Activated CD8-positive, alpha-beta memory T cell treated with anti-CD3 and anti-CD28 coated beads, Interleukin-2, amount 50 U/mL, for 1 hour (primary cell): ENCODE measurements around the gene SHC2.

Experiments used
- DNase-seq: peaks from one replicate; pipeline ENCODE4 v3.0.0-alpha.2; 2020; ENCODE audit errors: extremely low read depth

The SHC2 gene, protein sequence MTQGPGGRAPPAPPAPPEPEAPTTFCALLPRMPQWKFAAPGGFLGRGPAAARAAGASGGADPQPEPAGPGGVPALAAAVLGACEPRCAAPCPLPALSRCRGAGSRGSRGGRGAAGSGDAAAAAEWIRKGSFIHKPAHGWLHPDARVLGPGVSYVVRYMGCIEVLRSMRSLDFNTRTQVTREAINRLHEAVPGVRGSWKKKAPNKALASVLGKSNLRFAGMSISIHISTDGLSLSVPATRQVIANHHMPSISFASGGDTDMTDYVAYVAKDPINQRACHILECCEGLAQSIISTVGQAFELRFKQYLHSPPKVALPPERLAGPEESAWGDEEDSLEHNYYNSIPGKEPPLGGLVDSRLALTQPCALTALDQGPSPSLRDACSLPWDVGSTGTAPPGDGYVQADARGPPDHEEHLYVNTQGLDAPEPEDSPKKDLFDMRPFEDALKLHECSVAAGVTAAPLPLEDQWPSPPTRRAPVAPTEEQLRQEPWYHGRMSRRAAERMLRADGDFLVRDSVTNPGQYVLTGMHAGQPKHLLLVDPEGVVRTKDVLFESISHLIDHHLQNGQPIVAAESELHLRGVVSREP

DNA sequence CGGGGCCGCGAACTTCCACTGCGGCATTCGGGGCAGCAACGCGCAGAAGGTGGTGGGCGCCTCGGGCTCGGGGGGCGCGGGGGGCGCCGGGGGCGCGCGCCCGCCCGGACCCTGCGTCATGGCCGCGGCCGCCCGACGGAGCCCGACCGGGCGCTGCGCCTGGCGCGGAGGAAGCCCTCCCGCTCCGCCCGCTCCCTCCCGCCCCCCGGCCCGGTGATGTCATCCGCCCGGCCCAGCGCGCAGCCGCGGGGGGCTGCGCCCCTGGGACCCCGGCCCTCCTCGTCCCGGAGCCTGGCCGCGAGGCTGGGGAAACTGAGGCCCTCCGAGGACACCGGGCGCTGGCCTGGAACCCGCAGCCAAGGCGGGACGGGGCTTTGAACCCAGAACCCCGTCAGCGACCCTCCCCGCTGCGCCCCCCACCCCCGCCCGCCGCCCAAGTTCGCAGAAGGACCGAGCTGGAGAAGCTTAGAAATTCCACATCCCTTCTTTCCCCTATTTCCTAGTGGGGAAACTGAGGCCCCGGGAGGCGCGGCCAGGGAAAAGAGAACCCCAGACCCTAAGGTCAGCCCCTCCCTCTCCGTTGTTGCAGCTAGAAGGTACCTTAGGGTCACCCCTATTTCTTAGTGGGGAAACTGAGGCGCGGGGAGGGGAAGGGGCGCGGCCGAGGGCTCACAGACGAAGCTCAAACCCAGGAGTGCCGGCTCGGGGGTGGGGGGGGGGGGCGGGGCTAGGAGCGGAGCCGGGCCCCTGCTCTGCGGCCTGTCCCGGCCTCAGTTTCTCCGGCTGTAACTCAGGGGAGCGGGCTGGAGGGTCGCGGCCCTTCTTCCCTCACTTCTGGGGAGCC, at the start of gene SHC2:
Gene SHC2 (minus strand): TSS at position 157 of the 844 bp plus-strand sequence. CDS start 37 bp downstream, at position 120.
- no peak for DNase-seq

DNA sequence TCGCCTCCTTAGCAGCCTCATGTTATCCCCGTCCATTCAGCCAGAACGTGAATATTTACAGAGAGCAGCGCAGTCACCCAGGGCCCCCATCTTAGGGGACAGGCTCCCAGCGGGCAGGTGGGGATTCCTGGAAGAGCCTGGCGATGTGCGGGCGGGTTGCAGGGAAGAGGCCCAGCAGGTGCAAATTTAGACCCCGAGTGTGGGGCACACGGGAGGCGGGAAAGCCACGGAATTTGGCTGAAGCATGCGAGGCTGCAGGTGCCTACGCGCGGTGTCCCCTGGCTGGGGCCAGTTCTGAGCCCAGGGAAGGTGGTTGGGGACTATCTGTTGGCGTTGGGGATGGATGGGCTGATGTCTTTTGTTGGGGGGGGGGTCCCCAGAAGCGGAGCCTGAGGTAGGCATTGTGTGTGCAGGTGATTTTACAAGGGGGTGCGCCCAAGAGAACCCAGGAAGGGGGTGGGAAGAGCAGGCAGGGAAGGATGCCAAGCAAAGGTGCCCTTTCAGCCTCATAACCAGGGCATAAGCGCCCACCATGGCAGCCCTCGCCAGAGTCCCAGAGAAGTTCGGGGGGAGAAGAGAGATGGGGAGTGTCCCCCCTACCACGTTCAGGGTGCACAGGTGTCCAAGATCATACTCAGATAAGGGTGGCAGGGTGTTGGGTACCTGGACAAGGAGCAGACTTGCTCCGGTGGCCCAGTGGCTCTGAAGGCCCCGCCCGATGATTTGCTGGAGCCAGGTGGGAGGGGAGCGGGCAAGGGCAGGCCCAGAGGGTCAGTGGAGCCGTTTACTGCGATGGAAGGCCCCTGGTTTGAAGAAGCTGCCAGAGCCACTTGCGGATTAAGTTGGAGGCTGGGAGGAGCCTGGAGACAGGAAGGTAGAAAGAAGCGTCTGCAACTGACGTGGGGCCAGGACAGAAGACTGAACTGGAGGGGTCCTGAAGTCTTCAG, 47.6 kb upstream of the SHC2 start:
- DNase-seq, result no peak

DNA sequence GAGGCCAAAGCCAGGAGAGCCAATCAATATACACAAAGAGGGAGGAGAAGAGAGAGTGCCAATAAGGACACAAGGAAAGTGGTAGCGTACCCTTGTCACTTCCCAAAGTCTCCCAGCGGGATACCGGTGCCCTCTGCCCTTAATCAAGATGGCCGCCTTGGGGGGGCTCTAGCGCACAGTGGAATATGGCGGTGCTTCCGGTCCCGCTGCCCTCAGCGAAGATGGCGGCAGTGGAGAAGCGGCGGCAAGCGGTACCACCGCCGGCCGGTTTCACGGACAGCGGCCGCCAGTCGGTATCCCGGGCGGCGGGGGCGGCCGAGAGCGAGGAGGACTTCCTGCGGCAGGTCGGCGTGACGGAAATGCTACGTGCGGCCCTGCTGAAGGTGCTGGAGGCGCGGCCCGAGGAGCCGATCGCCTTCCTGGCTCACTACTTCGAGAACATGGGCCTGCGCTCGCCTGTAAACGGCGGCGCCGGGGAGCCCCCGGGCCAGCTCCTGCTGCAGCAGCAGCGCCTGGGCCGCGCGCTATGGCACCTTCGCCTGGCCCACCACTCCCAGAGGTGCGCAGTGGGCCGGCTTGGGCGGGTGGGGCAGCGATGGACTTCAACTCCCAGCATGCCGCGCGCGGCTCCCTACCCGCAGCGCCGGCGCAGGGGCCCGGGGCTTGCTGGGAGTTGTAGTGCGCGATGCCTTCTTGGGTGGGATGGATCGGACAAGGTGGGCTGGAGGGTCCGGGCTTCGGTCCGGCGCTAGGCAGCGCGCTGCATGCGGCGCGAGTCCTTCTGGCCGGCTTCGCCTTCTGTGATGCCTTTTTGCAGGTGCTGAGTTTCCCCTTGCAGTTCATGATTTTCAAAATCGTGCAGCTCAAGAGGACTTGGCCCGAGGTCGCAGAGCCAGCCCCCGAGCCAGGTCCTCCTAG, 46.7 kb upstream of the SHC2 start, which contains the start of gene TPGS1:
Gene TPGS1 (plus strand): TSS at position 212 of the 918 bp plus-strand sequence. CDS start 10 bp downstream, at position 222.
- peak; percentile 79 for DNase-seq

DNA sequence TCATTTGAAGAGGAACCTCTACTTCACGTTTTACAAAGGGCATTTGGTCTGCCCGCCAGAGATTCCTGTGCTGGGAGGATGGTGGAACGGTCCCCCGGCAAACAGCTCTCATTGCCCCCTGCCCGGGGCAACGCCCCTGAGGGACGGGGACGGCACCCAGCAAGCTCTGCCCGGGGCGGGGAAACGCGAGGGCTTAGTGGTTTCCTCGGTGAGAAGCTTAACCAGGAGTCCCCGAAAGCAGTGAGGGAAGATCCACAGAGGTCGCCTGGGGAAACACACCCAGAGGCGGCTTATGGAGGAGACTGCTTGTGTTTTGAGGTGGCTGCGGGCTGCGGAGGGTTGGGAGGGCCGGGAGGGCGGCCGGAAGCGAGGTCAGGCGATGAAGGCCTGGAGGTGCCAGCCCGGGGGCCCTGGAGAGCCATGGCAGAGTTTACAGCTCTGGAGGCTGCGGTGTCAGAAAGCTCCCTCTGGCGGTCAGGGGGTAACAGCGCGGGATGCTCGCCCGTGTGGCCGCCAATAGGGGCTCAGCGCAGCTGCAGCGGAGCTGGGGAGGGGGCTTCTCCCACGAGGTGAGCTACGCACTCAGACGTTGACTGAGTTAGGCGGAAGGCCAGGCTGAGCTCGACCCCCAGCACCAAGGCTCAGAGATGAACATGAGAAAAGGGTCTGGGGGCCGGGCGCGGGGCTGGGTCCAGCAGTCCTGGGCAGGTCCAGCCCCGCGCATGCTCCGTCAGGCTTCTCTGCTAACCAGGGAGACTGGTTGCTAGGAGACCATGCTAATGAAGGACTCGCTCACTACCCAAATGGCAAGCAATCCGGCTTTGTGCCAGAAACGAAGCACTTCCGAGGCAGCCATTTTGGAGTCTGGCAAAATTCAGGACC, 45.8 kb upstream of the SHC2 start:
- peak; percentile 95 for DNase-seq

DNA sequence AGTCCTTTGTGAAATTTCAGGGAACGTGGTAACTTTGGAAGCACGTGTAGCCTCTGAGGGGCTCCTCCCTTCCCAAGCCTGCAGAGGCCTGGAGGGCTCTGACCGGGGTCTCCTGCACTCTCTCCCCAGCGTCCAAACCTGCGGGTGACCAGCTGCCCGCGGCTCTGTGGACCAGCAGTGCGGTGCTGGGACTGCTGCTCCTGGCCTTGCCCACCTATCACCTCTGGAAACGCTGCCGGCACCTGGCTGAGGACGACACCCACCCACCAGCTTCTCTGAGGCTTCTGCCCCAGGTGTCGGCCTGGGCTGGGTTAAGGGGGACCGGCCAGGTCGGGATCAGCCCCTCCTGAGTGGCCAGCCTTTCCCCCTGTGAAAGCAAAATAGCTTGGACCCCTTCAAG, 43.8 kb upstream of the SHC2 start:
- no peak for DNase-seq

DNA sequence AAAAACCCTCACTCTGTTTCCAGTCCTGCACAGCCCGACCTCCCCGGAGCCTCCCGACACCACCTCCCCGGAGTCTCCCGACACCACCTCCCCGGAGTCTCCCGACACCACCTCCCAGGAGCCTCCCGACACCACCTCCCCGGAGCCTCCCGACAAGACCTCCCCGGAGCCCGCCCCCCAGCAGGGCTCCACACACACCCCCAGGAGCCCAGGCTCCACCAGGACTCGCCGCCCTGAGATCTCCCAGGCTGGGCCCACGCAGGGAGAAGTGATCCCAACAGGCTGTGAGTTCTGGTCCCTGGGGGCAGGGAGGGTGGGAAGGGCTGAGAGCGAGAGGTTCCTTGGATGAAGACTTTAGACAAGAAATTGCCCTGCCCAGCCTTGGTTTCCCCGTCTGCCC, 40.8 kb upstream of the SHC2 start:
- DNase-seq, result no peak

DNA sequence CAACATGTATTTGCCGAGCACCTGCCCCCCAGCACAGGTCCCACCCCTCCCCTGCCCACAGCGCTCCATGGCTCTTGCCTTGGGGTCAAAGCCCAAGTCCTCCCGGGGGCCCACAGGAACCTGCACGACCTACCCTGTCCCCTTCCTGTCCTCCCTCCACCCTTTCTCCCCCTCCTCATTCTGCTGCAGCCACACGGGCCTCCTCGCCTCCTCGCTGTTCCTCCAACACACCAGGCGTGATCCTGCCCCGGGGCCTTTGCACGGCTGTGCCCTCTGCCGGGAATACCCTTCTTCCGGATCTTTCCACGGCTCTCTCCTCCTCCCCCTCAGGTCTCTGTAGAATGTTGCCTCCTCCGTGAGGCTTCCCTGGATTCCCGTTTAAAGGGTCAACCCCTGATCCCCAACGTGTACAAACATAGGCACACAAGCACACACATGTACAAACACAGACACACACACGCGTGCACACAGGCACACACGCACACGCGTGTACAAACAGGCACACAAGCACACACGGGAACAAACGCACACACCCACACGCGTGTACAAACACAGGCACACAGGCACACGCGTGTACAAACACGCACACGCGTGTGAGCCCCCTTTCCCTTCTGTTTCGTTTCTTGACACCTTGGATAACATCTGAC, 38.3 kb upstream of the SHC2 start:
- no peak for DNase-seq

DNA sequence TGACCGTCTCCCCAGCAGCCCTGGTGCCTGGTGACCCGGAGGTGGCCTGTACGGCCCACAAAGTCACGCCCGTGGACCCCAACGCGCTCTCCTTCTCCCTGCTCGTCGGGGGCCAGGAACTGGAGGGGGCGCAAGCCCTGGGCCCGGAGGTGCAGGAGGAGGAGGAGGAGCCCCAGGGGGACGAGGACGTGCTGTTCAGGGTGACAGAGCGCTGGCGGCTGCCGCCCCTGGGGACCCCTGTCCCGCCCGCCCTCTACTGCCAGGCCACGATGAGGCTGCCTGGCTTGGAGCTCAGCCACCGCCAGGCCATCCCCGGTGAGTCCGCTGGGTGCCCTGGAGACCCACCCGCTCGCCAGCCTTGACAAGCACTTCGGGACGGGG, 37.7 kb upstream of the SHC2 start:
- no peak for DNase-seq

DNA sequence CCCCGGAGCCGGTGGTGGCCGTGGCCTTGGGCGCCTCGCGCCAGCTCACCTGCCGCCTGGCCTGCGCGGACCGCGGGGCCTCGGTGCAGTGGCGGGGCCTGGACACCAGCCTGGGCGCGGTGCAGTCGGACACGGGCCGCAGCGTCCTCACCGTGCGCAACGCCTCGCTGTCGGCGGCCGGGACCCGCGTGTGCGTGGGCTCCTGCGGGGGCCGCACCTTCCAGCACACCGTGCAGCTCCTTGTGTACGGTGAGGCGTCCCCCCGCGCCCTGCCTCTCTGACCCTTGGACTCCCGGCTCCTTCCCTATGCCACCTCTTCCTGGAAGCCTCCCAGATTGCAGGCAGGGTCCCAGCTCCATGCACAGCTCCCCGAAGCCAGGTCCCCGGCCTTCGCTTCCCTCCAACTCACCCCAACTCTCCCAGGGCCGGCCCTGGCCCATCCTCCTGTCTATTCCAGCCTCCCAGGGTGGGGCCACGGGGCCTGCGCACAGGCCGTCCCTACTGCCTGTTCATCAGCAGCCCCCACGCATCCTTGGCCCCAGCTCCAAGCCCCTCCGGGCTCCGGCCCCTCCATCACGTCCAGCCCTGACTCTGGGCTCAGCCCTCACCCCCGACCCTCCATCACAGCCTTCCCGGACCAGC, 37.2 kb upstream of the SHC2 start:
- DNase-seq, result no peak

DNA sequence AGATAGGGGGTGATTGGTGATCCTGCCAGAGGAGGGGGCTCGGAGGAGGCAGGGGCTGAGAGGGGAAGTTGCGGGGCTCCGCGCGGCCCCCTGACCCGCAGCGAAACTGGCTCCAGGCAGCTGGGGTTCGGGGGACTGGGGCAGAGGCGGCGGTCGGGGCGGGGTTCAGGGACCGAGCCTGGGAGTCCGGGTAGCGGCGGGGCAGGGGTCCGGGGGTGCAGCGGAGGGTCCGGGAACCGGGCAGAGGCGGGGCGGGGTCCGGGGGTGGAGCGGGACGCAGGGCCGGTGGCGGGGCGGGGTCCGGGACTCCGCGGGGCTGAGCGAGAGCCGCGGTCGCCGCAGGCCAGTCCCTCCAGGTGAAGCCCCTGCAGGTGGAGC, 36.6 kb upstream of the SHC2 start:
- DNase-seq, result no peak

DNA sequence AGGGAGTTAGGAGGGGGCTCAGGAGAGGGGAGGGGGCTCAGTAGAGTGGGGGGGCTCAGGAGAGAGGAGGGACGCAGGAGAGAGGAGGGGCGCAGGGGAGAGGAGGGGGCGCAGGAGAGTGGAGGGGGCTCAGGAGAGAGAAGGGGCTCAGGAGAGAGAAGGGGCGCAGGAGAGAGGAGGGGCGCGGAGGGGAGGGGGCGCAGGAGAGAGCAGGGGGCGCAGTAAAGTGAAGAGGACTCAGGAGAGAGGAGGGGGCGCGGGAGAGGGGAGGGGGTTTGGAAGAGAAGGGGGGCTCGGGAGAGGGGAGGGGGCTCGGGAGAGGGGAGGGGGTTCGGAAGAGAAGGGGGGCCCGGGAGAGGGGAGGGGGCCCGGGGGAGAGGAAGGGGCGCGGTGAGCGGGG, 36.2 kb upstream of the SHC2 start:
- DNase-seq, result no peak

DNA sequence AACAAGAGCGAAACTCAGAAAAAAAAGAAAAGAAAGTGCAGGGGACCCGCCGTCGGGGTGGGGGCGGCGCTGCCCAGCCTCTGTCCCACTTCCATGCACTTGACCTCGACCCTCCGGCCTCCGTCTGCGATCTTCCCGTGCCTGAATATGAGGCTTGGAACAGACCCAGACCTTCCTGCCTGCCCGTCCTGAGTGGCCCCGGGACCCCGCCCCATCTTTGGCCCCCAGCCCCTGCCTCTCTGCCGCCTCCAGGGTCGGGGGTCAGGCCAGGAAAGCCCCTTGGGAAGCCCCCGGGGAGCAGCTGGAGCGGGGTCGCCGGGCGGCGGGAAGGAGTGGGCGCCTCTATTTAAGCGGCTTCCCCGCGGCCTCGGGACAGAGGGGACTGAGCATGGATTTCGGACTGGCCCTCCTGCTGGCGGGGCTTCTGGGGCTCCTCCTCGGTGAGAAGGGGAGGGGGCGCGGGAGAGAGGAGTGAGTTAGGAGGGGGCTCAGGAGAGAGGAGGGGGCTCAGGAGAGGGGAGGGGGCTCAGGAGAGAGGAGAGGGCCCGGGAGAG, 35.4 kb upstream of the SHC2 start, which contains the start of gene MADCAM1:
Gene MADCAM1 (plus strand): TSS at position 375 of the 554 bp plus-strand sequence. CDS start 14 bp downstream, at position 389.
- DNase-seq, result no peak

DNA sequence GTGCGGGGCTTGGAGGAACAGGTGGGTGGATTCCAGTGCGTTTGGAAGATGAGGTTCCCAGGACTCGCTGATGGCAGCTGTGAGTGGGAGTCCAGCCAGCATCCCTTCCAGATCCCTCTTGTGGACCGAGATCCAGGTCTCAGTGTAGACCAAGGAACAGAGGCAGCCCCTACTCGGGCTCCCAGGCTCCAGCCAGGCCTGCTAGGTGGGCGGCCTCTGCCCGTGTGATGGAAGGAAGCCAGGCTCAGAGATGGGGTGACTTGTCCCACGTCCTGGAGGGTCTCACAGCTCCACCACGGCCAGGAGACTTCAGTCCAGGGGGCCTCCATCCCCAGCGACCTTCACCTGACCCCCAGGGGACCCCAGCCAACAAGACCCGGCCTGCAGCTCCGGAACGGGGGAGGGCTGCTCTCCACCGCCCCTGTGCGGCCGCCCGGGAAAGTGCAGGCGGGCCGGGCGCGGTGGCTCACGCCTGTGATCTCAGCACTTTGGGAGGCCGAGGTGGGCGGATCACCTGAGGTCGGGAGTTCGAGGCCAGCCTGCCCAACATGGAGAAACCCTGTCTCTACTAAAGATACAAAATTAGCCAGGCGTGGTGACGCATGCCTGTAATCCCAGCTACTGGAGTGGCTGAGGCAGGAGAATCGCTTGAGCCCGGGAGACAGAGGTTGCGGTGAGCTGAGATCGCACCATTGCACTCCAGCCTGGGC, 34.7 kb upstream of the SHC2 start:
- DNase-seq, result no peak

DNA sequence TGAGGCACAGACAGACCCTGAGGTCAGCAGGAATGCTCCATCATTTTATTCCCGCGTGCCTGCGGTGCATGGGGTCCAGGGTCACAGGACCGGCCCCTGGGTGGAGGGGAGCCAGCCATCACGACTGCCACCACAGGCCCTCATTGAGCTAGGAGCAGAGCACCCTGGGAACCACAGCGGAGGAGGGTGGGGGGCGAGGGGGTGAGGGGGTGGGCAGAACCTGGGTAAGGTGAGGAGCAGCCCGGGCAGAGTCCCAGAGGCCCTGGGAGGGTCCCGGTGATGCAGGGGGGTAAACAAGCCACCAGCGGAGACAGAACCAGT, 34.2 kb upstream of the SHC2 start:
- no peak for DNase-seq

DNA sequence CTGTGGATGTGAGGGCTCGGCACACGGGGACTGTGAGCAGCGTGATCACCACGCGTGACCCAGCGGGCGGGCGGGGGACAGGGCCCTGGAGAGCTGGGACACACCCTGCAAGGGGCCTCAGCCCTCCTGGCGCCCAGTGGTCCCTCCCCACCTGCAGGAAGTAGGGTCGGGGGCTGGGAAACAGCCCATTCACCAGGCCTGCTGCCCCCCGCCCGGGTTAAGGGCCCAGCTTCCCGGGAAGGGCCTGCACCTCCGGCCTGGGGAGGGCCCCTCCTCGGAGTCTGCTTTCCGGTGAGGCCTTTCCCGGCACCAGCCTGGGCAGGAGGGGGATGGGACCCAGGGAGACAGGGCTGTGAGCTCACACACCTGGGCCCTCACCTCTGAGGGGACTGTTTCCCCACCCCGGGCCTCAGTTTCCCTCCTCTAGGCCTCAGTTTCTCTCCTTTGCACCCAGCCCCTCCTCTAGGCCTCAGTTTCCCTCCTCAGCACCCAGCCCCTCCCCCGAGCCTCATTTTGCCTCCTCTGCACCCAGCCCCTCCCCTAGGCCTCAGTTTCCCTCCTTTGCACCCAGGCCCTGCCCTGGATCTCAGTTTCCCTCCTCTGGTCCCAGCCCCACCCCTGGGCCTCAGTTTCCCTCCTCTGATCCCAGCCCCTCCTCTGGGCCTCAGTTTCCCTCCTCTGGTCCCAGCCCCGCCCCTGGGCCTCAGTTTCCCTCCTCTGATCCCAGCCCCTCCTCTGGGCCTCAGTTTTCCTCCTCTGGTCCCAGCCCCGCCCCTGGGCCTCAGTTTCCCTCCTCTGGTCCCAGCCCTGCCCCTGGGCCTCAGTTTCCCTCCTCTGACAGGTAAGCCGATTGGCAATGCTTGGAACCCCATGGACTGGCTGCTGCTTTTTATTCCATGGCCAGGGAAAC, 33.6 kb upstream of the SHC2 start:
- DNase-seq, result no peak
